Spleen (tissue), 7 donors: ENCODE results near the gene UBA52.

Source experiments
- POLR2A ChIP-seq, 3 donors: fragments of 450-650 bp; IDR thresholded peaks; one replicate each; pipeline ENCODE4 v1.5.1; 2017; ENCODE audit warnings: antibody characterized with exemption in 3 of 3, mild to moderate bottlenecking in 1 of 3
- TF ChIP-seq, protein P1 (sequence below), 11 experiments: fragments of 200-600 bp in 7 of 11; fragments of 450-650 bp in 4 of 11; sonication (generic) in 4 of 11; IDR thresholded peaks in 8 of 11; conservative IDR thresholded peaks in 3 of 11; 1 replicate in 7 of 11; 2 replicates in 4 of 11; pipeline versions ENCODE4 v1.4.0 to v1.8.0; 2016 to 2021; ENCODE audit warnings: antibody characterized with exemption in 11 of 11, inconsistent platforms in 4 of 11, mild to moderate bottlenecking in 1 of 11
- donor health status: DM: no; HTN: no; CAD: no; lungs with moderate emphysema.
- donor health status: DM: no; HTN: no; CAD: no.
- donor health status: DM: no; HTN: no; CAD: no.

DNA sequence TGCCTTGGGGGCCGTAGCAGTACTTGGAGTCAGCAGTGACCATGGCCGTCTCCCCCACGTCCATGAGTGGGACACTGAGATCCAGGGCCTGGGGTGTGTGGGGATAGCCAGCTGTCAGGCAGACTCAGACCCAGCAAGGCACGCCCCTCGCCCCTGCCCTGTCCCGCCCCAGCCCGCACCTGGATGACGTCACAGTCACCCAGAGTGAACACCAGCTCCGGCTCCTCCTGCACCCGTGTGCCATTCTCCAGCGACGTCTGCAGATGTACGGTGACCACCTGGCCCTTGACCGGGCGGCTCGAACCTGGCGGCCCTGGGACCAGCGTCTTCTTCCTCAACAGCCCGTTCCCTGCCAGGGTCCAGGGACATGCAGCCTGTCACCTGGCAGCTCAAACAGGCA is 32.3 kb upstream of the UBA52 start:
- TF ChIP-seq, protein P1, sequence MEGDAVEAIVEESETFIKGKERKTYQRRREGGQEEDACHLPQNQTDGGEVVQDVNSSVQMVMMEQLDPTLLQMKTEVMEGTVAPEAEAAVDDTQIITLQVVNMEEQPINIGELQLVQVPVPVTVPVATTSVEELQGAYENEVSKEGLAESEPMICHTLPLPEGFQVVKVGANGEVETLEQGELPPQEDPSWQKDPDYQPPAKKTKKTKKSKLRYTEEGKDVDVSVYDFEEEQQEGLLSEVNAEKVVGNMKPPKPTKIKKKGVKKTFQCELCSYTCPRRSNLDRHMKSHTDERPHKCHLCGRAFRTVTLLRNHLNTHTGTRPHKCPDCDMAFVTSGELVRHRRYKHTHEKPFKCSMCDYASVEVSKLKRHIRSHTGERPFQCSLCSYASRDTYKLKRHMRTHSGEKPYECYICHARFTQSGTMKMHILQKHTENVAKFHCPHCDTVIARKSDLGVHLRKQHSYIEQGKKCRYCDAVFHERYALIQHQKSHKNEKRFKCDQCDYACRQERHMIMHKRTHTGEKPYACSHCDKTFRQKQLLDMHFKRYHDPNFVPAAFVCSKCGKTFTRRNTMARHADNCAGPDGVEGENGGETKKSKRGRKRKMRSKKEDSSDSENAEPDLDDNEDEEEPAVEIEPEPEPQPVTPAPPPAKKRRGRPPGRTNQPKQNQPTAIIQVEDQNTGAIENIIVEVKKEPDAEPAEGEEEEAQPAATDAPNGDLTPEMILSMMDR (IDR thresholded peaks at IDR 0.05 in 8 of 11, conservative IDR thresholded peaks at IDR 0.05 in 3 of 11), result no peak
- TF ChIP-seq POLR2A (IDR thresholded peaks at IDR 0.05), result no peak
